ENCODE measurements around the gene ARHGAP8.

Gene ARHGAP8

GRCh38 chr22:44802956-44803355 lies 50.6 kb downstream of the ARHGAP8 start:
- DNase-seq (ENCODE audit: low read depth) = no peak

DNA sequence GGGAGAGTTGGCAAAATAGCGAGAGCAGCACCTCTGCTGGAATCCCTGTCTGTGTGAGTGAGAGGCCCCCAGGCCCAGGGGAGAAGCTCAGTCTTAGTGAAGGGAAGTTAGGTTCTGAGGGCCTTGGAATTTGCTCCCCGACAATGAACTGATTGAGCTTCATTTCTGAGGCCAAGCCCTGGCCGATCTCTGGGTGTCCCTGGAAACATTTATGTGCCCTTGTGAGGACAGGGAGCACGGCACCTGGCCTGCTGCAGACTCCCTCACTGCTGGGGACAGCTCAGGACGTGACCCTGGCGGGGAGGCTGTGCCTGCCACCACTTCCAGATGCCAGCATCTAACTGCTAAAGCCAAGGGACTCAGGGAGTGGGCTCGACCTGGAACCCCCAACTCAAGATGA lies 52.0 kb downstream of the ARHGAP8 start:
- DNase-seq (ENCODE audit: low read depth) = no peak

GRCh38 chr22:44805711-44806110 lies 53.3 kb downstream of the ARHGAP8 start:
- no peak for DNase-seq (ENCODE audit: low read depth)

- no peak for DNase-seq (ENCODE audit: low read depth)
Measured at GRCh38 chr22:44807232-44807631, 54.9 kb downstream of the ARHGAP8 start.

DNA sequence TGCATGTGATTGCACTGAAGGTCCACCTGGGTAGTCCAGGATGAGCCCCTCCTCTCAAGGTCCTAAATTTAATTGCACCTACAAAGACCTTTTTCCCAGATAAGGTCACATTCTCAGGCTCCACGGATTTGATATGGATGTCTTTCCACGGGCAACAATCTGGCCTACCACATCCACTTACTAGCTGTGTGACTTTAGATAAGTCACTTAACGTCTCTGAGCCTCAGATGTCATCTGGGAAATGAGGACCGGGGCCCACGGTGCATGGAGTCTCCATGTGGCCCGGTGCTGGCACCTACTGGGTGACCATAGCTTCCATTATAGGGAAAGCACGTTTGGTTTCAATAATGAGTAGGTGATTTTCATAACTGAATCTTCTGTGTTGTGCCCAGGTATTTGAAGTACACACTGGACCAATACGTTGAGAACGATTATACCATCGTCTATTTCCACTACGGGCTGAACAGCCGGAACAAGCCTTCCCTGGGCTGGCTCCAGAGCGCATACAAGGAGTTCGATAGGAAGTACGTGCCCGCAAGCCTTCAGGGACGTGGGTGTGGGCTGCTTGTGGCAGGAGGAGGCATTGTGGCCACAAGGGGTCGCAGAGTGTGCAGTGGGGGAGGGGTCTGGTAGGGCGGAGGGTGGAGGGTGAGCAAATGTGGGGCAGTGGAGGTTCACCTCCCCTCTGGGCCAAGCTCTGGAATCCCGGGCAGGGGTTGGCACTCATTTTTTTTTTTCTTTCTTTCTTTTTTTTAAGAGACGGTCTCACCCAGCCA lies 55.7 kb downstream of the ARHGAP8 start:
- DNase-seq (ENCODE audit: low read depth) = no peak

DNA sequence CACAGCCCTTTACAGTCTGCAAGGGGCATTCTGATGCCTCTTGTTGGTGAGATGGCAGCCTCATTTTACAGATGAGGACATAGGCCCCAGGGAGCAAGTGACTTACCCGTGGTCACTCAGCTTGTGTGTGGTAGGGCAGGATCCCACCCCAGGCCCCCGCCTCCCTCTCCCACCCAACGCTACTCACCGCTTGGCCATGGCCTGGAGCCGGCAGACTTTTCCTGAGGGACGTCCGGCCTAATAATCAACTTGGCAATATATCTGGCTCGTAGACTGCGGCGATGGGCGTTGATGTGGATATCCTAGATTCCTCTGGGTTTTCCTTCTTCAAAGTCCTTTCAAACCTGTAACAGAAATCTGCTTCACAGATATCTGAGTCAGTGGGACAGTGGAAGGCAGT lies 57.1 kb downstream of the ARHGAP8 start:
- no peak for DNase-seq (ENCODE audit: low read depth)

DNA sequence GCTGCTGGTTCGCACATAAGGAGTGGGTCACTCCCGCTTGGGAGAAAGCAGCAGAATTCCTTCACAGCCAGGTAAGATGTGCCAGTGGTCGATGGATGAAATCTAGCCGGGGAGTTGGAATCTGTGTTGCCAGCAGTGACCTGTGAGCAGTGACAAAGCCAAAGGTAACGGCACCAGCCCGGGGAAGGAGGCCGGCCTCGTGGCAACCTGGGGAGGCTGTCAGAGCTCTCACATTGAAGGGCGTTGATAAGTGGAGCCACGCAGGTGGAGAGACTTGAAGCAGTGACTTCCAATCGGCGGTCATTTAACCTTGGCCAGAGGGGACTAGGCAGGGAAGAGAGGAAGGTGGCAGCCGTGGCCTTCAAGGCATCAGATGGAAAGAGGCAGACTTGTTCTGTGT lies 58.8 kb downstream of the ARHGAP8 start:
- DNase-seq (ENCODE audit: low read depth) = no peak

DNA sequence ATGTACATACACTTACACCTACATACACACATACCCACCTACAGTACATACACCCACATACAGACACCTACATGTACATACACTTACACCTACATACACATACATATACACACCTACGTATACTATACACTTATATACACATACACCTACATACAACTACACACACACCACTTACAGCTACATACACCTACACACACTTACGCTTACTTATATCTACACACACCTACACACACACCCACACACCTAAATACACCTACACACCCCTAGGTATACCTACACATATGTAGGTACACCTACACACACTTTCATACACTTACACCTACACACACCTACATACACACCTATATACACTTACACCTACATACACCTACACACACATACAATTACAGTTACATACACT lies 61.0 kb downstream of the ARHGAP8 start:
- DNase-seq (ENCODE audit: low read depth) = no peak

DNA sequence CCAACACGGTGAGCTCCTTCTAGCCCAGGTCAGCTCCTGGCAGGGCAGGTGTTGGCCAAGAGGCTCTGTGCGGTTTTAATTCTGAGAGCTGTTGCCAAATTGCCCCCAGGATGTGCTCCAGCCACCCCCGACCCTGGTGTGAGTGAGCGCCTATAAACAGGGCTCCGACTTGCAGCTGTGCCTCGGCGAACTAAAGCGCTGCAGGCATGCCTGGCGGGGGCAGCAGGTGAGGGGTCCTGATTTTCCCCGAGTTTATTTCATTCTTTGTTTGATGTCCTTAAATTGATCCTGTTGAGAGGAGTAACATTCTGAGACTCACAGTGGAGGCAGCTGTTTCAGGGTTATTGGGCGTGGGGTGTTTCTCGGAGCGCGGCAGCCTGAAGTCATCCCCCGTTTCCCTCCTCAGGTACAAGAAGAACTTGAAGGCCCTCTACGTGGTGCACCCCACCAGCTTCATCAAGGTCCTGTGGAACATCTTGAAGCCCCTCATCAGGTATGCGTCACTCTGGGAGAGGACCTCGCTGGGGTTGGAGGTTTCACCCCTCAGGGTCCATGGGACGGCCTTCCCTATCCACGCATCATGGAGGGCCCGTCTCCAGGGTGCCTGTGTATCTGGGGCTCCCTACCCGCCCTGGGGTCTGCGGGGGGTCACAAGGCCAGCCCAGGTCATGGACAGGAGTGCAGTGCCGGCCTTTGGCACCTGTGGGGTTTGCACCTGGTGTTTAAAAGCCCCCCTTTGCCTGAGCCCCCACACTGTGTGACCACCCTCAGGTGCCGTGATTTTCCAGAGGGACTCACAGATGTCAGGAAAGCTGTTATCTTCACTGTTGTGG lies 62.1 kb downstream of the ARHGAP8 start:
- no peak for DNase-seq (ENCODE audit: low read depth)

DNA sequence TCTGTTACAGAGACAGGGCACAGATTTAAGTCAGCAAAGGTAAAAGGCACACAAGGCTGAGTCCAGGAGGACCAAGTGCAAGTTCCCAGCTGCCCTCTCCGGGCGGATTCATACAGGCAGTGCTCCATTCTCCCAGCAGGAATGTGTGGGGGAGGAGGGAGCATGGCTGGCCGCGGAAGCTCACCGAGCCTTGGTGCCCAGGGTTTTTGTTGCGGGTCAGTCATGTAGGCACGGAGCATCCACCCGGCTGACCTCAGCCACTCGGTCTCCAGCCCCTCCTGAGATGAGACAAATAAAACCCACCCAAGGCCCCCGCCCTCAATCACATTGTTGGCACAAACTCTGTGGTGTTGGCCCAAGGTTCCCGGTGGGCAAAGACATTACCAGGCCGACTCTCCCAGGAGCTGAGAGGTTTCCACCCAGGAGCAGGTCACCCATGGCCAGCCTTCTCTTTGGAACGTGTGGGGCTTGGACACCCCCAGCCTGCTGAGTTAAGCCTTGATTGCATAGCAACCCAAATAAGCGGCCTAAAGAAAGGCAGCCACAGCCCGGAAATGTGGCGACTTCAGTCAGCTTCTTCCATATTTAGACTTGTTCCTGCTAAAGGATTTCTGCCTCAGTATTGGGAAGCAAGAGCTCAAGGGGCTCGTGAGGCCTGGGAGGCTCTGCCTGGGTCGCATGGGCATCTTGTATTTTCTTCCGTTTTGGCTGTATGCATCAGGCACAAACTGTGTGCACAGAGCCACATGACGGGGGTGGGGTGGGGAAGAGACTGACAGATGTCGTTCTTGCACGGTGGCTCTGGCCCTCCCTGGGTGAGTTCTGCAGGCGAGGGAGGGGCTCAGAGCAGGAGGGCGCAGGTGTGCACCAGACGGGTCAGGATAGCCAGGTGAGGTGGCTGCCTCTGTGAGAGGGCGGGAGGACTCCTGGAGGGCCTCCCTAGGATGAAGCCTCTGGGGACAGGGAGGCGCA lies 63.0 kb downstream of the ARHGAP8 start:
- DNase-seq (ENCODE audit: low read depth) = no peak

DNA sequence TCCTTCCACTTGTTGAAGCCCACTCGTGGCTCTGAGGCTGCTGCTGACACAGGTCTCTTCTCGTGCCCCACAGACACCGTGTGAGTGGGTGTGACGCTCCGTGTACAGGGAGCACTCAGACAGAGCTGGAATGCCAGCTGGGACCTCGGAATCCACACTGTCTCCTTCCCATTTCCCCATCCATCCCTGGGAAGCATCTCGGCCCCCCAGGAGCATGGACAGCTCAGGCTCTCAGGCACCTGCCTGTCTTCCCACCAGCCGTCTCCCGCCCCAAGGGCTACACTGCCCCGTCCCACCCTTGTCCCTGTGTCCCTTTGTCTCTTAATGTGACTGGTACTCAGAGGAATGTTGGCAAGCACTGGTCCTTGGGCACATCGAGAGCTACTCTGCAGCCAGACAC lies 63.8 kb downstream of the ARHGAP8 start:
- DNase-seq (ENCODE audit: low read depth) = peak; percentile 5

GRCh38 chr22:44818727-44819126 lies 66.4 kb downstream of the ARHGAP8 start:
- DNase-seq (ENCODE audit: low read depth) = no peak

- no peak for DNase-seq (ENCODE audit: low read depth)
Measured at GRCh38 chr22:44819966-44820631, 67.7 kb downstream of the ARHGAP8 start.

DNA sequence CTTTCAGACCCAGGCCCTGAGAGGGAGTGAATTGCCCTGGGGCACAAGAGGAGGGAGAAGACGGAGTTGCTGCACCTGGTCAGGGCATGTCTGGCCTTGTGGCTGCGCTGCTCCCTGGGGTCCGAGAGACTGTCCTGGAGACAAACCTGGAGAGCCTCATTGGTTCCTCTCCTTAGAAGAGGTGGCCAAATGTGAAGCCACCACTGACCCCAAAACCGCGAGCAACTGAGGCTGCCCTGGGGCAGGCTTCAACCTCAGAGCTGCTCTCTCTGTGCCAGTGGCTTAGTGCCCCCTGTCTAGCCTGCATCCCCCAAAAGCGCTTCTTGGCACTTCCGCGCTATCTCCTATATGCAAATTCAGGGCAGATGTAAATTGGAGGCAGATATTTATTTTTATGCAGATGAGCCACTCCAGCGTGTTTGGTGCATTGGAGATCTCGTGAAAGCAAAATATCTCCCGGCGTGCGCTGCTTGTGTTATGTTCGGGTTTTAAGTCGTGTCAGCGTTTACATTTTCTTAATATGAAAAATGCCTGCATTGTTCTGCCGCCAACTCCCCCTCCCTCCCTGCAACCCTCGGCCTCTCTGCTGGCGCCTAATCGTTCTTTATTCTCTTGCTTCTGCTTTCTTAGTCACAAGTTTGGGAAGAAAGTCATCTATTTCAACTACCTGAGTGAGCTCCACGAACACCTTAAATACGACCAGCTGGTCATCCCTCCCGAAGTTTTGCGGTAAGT lies 69.5 kb downstream of the ARHGAP8 start:
- no peak for DNase-seq (ENCODE audit: low read depth)

- DNase-seq (ENCODE audit: low read depth) = no peak
Measured at GRCh38 chr22:44822534-44822933, 70.2 kb downstream of the ARHGAP8 start.

GRCh38 chr22:44823396-44823795 lies 71.0 kb downstream of the ARHGAP8 start:
- DNase-seq (ENCODE audit: low read depth) = no peak

DNA sequence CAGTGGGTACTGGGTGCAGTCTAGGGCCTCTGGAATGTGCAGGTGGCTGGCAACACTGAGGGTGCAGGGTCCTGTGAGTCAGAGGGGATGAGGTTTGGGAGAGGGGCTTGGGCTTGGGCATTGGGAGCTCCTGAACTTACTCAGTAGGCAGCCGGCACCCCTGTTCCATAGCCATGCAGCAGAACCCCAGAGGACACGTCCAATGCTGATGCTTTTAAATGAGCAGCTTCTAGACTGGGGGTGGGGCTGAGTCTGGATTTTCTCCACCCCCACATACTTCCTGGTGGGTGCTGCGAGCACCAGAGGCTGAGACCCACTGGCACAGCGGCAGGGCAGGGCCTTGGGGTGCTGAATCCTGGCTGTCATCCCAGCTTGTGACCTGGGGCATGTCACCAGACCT lies 71.4 kb downstream of the ARHGAP8 start:
- no peak for DNase-seq (ENCODE audit: low read depth)

- DNase-seq (ENCODE audit: low read depth) = no peak
Measured at GRCh38 chr22:44824271-44824670, 71.9 kb downstream of the ARHGAP8 start.

DNA sequence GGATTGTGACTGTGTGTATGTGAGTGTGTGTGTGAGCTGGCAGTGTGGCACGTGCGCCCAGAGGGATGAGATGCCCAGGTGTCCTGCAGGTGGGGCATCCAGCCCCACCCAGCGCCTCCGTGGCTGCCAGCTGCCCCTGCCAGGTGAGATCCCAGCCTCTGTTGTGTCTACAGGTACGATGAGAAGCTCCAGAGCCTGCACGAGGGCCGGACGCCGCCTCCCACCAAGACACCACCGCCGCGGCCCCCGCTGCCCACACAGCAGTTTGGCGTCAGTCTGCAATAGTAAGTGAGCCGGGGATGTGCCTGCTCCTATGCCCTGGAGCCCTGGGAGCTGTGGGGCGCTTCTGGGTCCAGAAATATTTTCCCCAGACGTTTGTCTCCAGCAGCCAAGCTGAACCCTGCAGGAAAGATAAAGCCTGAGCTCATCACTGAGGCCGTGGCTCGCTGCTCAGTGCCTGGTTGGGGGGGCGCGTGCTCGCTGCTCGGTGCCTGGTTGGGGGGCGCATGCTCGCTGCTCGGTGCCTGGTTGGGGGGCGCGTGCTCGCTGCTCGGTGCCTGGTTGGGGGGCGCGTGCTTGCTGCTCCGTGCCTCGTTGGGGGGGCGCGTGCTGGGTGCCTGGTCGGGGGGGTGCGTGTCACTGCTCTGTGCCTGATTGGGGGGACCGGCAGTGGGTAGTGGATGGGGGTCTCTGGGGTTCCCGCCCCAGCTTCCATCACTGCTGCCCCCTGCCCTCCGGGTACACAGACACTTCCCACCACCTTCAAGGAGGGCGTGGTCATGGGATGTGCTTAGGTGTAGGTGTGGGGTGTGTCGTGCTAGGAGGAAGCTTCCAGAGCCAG lies 73.2 kb downstream of the ARHGAP8 start:
- no peak for DNase-seq (ENCODE audit: low read depth)

- DNase-seq (ENCODE audit: low read depth) = no peak
Measured at GRCh38 chr22:44827666-44828190, 75.4 kb downstream of the ARHGAP8 start.
